Measurements from ENCODE around the gene DR1.

DR1 gene

GRCh38 chr1:93331412-93331811 lies 14.3 kb upstream of the DR1 start:
- H3K27ac ChIP-seq (replicated peaks; ENCODE audit: low read length), result no peak overlapping the region
- H3K27me3 ChIP-seq (ENCODE audit: control insufficient read depth in 3 of 3, insufficient read depth in 3 of 3, low read depth in 1 of 3, low read length in 3 of 3), result no peaks in the 10 kb centered on the region
- no peak overlapping the region for H3K23ac ChIP-seq (ENCODE audit: low read depth, low read length, poor library complexity)
- DNase-seq (ENCODE audit: low spot score), result no peak
- H3K9me3 ChIP-seq (replicated peaks in 1 of 2; ENCODE audit: control insufficient read depth in 2 of 2, insufficient read depth in 1 of 2, low read depth in 1 of 2, low read length in 2 of 2), result no peaks in the 10 kb centered on the region
- H3K9ac ChIP-seq (ENCODE audit: low read depth, low read length, poor library complexity), result no peak overlapping the region
- H3K36me3 ChIP-seq (replicated peaks in 1 of 2; ENCODE audit: control insufficient read depth in 2 of 2, insufficient read depth in 2 of 2, low read length in 2 of 2), result no peaks in the 10 kb centered on the region
- H3K4me2 ChIP-seq (ENCODE audit: insufficient read depth, low read length, poor library complexity, severe bottlenecking), result no peak overlapping the region
- no peaks in the 10 kb centered on the region for H3K79me1 ChIP-seq (ENCODE audit: low read depth, low read length)
- no peak overlapping the region for H3K4me3 ChIP-seq (ENCODE audit: low read length in 2 of 2)
- no peak overlapping the region for H4K91ac ChIP-seq (ENCODE audit: low read depth, low read length, poor library complexity)
- no peak overlapping the region for H3K14ac ChIP-seq (ENCODE audit: low read length)
- H3K4ac ChIP-seq (ENCODE audit: low read length), result no peak overlapping the region
- H3K18ac ChIP-seq (ENCODE audit: low read length), result no peak overlapping the region
- no peak overlapping the region for H2AK5ac ChIP-seq (ENCODE audit: low read depth, low read length)
- H2BK15ac ChIP-seq (ENCODE audit: low read length), result no peak overlapping the region
- no peak overlapping the region for H4K8ac ChIP-seq (ENCODE audit: low read depth, low read length)
- H2BK12ac ChIP-seq (ENCODE audit: low read length), result no peak overlapping the region
- H2AFZ ChIP-seq (ENCODE audit: low read length), result no peak overlapping the region
- H2BK5ac ChIP-seq (ENCODE audit: low read length), result no peak overlapping the region
- H2BK120ac ChIP-seq (ENCODE audit: low read depth, low read length), result no peak overlapping the region
- WGBS, 2 donors (ENCODE audit: extremely low coverage in 2 of 2, insufficient read length in 2 of 2, insufficient replicate concordance in 1 of 2), result no CpG with 5 or more reads among the region's 2 CpGs
- peaks cover 0 to 4% of the 10 kb centered on the region in 2 donors for H3K4me1 ChIP-seq (ENCODE audit: control insufficient read depth in 2 of 2, insufficient read depth in 1 of 2, low read depth in 1 of 2, low read length in 2 of 2)

GRCh38 chr1:93332368-93332767 lies 13.3 kb upstream of the DR1 start:
- no CpG with 5 or more reads among the region's 1 CpG for WGBS, 2 donors (ENCODE audit: extremely low coverage in 2 of 2, insufficient read length in 2 of 2, insufficient replicate concordance in 1 of 2)
- H2AFZ ChIP-seq (ENCODE audit: low read length), result no peak overlapping the region

GRCh38 chr1:93338387-93339146 lies 7.1 kb upstream of the DR1 start:
- H4K91ac ChIP-seq (ENCODE audit: low read depth, low read length, poor library complexity), result no peak overlapping the region
- H3K4me3 ChIP-seq (ENCODE audit: low read length in 2 of 2), result no peak overlapping the region
- H2BK12ac ChIP-seq (ENCODE audit: low read length), result no peak overlapping the region
- H3K79me1 ChIP-seq (ENCODE audit: low read depth, low read length), result no peaks in the 10 kb centered on the region
- no peak overlapping the region for H2AK5ac ChIP-seq (ENCODE audit: low read depth, low read length)
- H4K8ac ChIP-seq (ENCODE audit: low read depth, low read length), result no peak overlapping the region
- H3K27ac ChIP-seq (replicated peaks; ENCODE audit: low read length), result no peak overlapping the region
- H3K27me3 ChIP-seq (ENCODE audit: control insufficient read depth in 3 of 3, insufficient read depth in 3 of 3, low read depth in 1 of 3, low read length in 3 of 3), result no peaks in the 10 kb centered on the region
- no peak overlapping the region for H2BK120ac ChIP-seq (ENCODE audit: low read depth, low read length)
- H3K4ac ChIP-seq (ENCODE audit: low read length), result no peak overlapping the region
- peaks cover 0 to 23% of the 10 kb centered on the region in 2 donors for H3K36me3 ChIP-seq (replicated peaks in 1 of 2; ENCODE audit: control insufficient read depth in 2 of 2, insufficient read depth in 2 of 2, low read length in 2 of 2)
- WGBS, 2 donors (ENCODE audit: extremely low coverage in 2 of 2, insufficient read length in 2 of 2, insufficient replicate concordance in 1 of 2), result no CpG with 5 or more reads among the region's 5 CpGs
- H3K18ac ChIP-seq (ENCODE audit: low read length), result no peak overlapping the region
- no peak overlapping the region for H3K23ac ChIP-seq (ENCODE audit: low read depth, low read length, poor library complexity)
- no peak overlapping the region for H3K4me2 ChIP-seq (ENCODE audit: insufficient read depth, low read length, poor library complexity, severe bottlenecking)
- no peak for DNase-seq (ENCODE audit: low spot score)
- H3K14ac ChIP-seq (ENCODE audit: low read length), result no peak overlapping the region
- H2BK15ac ChIP-seq (ENCODE audit: low read length), result no peak overlapping the region
- H2AFZ ChIP-seq (ENCODE audit: low read length), result no peak overlapping the region
- H3K9me3 ChIP-seq (replicated peaks in 1 of 2; ENCODE audit: control insufficient read depth in 2 of 2, insufficient read depth in 1 of 2, low read depth in 1 of 2, low read length in 2 of 2), result no peaks in the 10 kb centered on the region
- no peak overlapping the region for H3K9ac ChIP-seq (ENCODE audit: low read depth, low read length, poor library complexity)
- peaks cover 0 to 4% of the 10 kb centered on the region in 2 donors for H3K4me1 ChIP-seq (ENCODE audit: control insufficient read depth in 2 of 2, insufficient read depth in 1 of 2, low read depth in 1 of 2, low read length in 2 of 2)
- H2BK5ac ChIP-seq (ENCODE audit: low read length), result no peak overlapping the region

More at GRCh38 chr1:93332368-93332767, 13.3 kb upstream of the DR1 start:
- no peak overlapping the region for H3K4me2 ChIP-seq (ENCODE audit: insufficient read depth, low read length, poor library complexity, severe bottlenecking)
- H2BK5ac ChIP-seq (ENCODE audit: low read length), result no peak overlapping the region
- no peak overlapping the region for H3K9ac ChIP-seq (ENCODE audit: low read depth, low read length, poor library complexity)
- H3K23ac ChIP-seq (ENCODE audit: low read depth, low read length, poor library complexity), result no peak overlapping the region
- no peak overlapping the region for H2AK5ac ChIP-seq (ENCODE audit: low read depth, low read length)
- H3K4me1 ChIP-seq (ENCODE audit: control insufficient read depth in 2 of 2, insufficient read depth in 1 of 2, low read depth in 1 of 2, low read length in 2 of 2), result peaks cover 0 to 4% of the 10 kb centered on the region in 2 donors
- no peak overlapping the region for H2BK12ac ChIP-seq (ENCODE audit: low read length)
- no peaks in the 10 kb centered on the region for H3K9me3 ChIP-seq (replicated peaks in 1 of 2; ENCODE audit: control insufficient read depth in 2 of 2, insufficient read depth in 1 of 2, low read depth in 1 of 2, low read length in 2 of 2)
- no peak overlapping the region for H3K14ac ChIP-seq (ENCODE audit: low read length)
- H4K91ac ChIP-seq (ENCODE audit: low read depth, low read length, poor library complexity), result no peak overlapping the region
- H3K36me3 ChIP-seq (replicated peaks in 1 of 2; ENCODE audit: control insufficient read depth in 2 of 2, insufficient read depth in 2 of 2, low read length in 2 of 2), result peaks cover 0 to 2% of the 10 kb centered on the region in 2 donors
- H2BK120ac ChIP-seq (ENCODE audit: low read depth, low read length), result no peak overlapping the region
- no peak overlapping the region for H3K27ac ChIP-seq (replicated peaks; ENCODE audit: low read length)
- no peak overlapping the region for H3K18ac ChIP-seq (ENCODE audit: low read length)
- H2BK15ac ChIP-seq (ENCODE audit: low read length), result no peak overlapping the region
- H3K4me3 ChIP-seq (ENCODE audit: low read length in 2 of 2), result no peak overlapping the region
- no peaks in the 10 kb centered on the region for H3K27me3 ChIP-seq (ENCODE audit: control insufficient read depth in 3 of 3, insufficient read depth in 3 of 3, low read depth in 1 of 3, low read length in 3 of 3)
- no peaks in the 10 kb centered on the region for H3K79me1 ChIP-seq (ENCODE audit: low read depth, low read length)
- no peak overlapping the region for H4K8ac ChIP-seq (ENCODE audit: low read depth, low read length)
- no peak overlapping the region for H3K4ac ChIP-seq (ENCODE audit: low read length)
- no peak for DNase-seq (ENCODE audit: low spot score)

GRCh38 chr1:93339171-93339697 lies 6.5 kb upstream of the DR1 start:
- H4K8ac ChIP-seq (ENCODE audit: low read depth, low read length), result no peak overlapping the region
- WGBS, 2 donors (ENCODE audit: extremely low coverage in 2 of 2, insufficient read length in 2 of 2, insufficient replicate concordance in 1 of 2), result no CpG with 5 or more reads among the region's 3 CpGs
- no peak overlapping the region for H4K91ac ChIP-seq (ENCODE audit: low read depth, low read length, poor library complexity)
- H3K9ac ChIP-seq (ENCODE audit: low read depth, low read length, poor library complexity), result no peak overlapping the region
- H2BK15ac ChIP-seq (ENCODE audit: low read length), result no peak overlapping the region
- H3K4me1 ChIP-seq (ENCODE audit: control insufficient read depth in 2 of 2, insufficient read depth in 1 of 2, low read depth in 1 of 2, low read length in 2 of 2), result peaks cover 0 to 4% of the 10 kb centered on the region in 2 donors
- H3K27ac ChIP-seq (replicated peaks; ENCODE audit: low read length), result no peak overlapping the region
- H3K18ac ChIP-seq (ENCODE audit: low read length), result no peak overlapping the region
- H3K9me3 ChIP-seq (replicated peaks in 1 of 2; ENCODE audit: control insufficient read depth in 2 of 2, insufficient read depth in 1 of 2, low read depth in 1 of 2, low read length in 2 of 2), result no peaks in the 10 kb centered on the region
- no peaks in the 10 kb centered on the region for H3K79me1 ChIP-seq (ENCODE audit: low read depth, low read length)
- H3K36me3 ChIP-seq (replicated peaks in 1 of 2; ENCODE audit: control insufficient read depth in 2 of 2, insufficient read depth in 2 of 2, low read length in 2 of 2), result peaks cover 0 to 23% of the 10 kb centered on the region in 2 donors
- H3K4me2 ChIP-seq (ENCODE audit: insufficient read depth, low read length, poor library complexity, severe bottlenecking), result no peak overlapping the region
- H2BK120ac ChIP-seq (ENCODE audit: low read depth, low read length), result no peak overlapping the region
- H2BK5ac ChIP-seq (ENCODE audit: low read length), result no peak overlapping the region
- DNase-seq (ENCODE audit: low spot score), result no peak
- no peak overlapping the region for H3K4me3 ChIP-seq (ENCODE audit: low read length in 2 of 2)
- H3K14ac ChIP-seq (ENCODE audit: low read length), result no peak overlapping the region
- H3K4ac ChIP-seq (ENCODE audit: low read length), result no peak overlapping the region
- H3K27me3 ChIP-seq (ENCODE audit: control insufficient read depth in 3 of 3, insufficient read depth in 3 of 3, low read depth in 1 of 3, low read length in 3 of 3), result no peaks in the 10 kb centered on the region
- H3K23ac ChIP-seq (ENCODE audit: low read depth, low read length, poor library complexity), result no peak overlapping the region
- no peak overlapping the region for H2AFZ ChIP-seq (ENCODE audit: low read length)
- no peak overlapping the region for H2BK12ac ChIP-seq (ENCODE audit: low read length)
- no peak overlapping the region for H2AK5ac ChIP-seq (ENCODE audit: low read depth, low read length)

All from neuronal stem cell (in vitro differentiated cells).